ENCODE data around the gene ADCY7. TPM values are rescaled to one million over a fixed set of nuclear protein-coding genes. Genes with fewer than 3 reads are reported as not detected.
A peak's percentile ranks its signal among the peaks of the same experiment; 100 is the strongest.

The ADCY7 gene
- total and polyA plus RNA-seq, 9 donors = 10.2 to 78.9 (median 36.4) TPM

DNA sequence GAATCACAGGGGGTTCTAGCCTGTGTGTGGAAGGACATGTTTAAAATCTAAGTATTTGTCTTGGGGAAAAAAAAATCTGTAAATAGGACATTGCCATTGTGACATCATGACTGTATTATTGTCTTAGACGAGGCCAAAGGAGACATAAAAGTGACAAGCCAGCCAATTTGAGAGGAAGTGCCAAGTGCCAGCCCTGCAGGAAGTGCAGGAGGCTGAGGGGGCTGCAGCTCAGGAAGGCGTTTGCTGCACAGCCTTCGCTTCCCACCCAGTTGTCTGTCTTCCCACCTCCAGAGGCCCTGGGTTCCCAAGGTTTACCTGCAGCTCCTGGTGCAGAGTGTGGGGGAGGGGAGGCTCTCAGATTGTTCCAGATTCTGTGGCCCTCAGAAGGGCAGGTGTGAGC, 1.3 kb downstream of the ADCY7 start:
- Histone ChIP-seq H3K27ac (no peak overlapping the region), H3K4me3 (no peak overlapping the region), H3K4me1 (ENCODE audit: insufficient read depth) (peaks cover 7% of the 10 kb centered on the region), H3K27me3 (no peaks in the 10 kb centered on the region), H3K9me3 (no peaks in the 10 kb centered on the region), H3K36me3 (no peaks in the 10 kb centered on the region)
- intact Hi-C loops (cut with DNase I) = loop anchor here in 1 of 4 donors (10.0 kb wide), 1 partner anchor 47 kb away; no protein-coding TSS in a partner anchor
- no peak for DNase-seq
- TF ChIP-seq POLR2A (IDR thresholded peaks at IDR 0.05) (no peak), EP300 (IDR thresholded peaks at IDR 0.05) (no peak)
- TF ChIP-seq, protein P1, sequence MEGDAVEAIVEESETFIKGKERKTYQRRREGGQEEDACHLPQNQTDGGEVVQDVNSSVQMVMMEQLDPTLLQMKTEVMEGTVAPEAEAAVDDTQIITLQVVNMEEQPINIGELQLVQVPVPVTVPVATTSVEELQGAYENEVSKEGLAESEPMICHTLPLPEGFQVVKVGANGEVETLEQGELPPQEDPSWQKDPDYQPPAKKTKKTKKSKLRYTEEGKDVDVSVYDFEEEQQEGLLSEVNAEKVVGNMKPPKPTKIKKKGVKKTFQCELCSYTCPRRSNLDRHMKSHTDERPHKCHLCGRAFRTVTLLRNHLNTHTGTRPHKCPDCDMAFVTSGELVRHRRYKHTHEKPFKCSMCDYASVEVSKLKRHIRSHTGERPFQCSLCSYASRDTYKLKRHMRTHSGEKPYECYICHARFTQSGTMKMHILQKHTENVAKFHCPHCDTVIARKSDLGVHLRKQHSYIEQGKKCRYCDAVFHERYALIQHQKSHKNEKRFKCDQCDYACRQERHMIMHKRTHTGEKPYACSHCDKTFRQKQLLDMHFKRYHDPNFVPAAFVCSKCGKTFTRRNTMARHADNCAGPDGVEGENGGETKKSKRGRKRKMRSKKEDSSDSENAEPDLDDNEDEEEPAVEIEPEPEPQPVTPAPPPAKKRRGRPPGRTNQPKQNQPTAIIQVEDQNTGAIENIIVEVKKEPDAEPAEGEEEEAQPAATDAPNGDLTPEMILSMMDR (IDR thresholded peaks at IDR 0.05) = no peak
- 76 to 79% (median 79%) methylated on average over 3 of the region's 3 CpGs for WGBS, 3 donors

DNA sequence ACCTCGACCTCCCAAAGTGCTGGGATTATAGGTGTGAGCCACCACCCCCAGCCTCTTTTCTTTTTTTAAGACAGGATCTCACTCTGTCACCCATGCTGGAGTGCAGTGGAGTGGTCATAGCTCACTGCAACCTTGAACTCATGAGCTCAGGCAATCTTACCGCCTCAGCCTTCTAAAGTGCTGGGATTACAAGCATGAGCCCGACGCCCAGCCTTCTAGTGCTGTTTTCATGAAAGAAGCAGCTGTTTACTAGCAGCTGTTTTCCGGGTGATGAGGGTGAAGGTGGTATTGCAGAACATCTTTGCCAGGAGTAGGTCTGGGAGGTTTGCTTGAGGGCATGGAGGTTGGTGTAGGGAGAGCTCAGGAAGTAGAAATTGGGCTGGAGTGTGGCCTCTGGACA, 2.0 kb downstream of the ADCY7 start:
- H3K4me3 ChIP-seq = no peak overlapping the region
- DNase-seq = no peak
- H3K4me1 ChIP-seq (ENCODE audit: insufficient read depth) = peaks cover 7% of the 10 kb centered on the region
- no peak overlapping the region for H3K27ac ChIP-seq
- intact Hi-C loops (cut with DNase I) = loop anchor here in 1 of 4 donors (10.0 kb wide), 1 partner anchor 46 kb away; no protein-coding TSS in a partner anchor
- H3K27me3 ChIP-seq = no peaks in the 10 kb centered on the region
- no peaks in the 10 kb centered on the region for H3K36me3 ChIP-seq
- WGBS, 3 donors = 35 to 58% (median 53%) methylated on average over 5 of the region's 5 CpGs
- TF ChIP-seq EP300 (IDR thresholded peaks at IDR 0.05) = no peak
- TF ChIP-seq POLR2A (IDR thresholded peaks at IDR 0.05) = no peak
- TF ChIP-seq, protein P1 (IDR thresholded peaks at IDR 0.05) = no peak
- no peaks in the 10 kb centered on the region for H3K9me3 ChIP-seq

DNA sequence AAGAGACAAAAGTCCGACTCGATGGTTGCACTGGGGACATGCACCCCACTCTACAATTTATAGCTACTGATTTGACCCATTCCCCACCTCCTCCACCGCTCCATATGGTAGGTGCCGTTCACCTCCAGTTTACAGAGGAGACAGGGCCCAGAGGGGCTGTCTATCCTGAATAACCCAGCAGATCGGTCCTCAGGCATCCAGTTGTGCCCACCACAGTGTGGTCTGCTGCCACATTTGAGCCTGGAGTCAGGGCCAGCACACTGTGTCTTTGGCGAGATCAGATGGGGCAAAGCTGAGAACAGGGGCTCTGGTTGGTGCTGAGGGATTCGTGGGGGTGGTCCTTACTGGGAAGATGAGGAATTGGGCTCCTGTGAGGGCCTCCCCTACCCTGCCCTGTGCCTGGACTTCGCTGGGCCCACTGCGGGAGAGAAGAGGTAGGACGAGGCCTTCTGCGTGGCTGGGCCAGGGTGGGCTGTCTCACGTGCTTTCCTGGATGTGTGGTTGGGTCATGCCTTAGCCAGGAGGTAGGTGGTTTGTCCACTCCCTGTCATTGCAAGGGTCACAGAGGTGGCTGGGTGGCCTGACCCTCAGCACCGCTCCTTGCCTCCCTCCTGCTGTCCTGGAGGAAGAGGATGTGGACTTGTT, 2.8 kb downstream of the ADCY7 start:
- Histone ChIP-seq H3K4me1 (ENCODE audit: insufficient read depth) (peaks cover 7% of the 10 kb centered on the region), H3K36me3 (no peaks in the 10 kb centered on the region), H3K27me3 (no peaks in the 10 kb centered on the region), H3K27ac (no peak overlapping the region), H3K4me3 (no peak overlapping the region), H3K9me3 (no peaks in the 10 kb centered on the region)
- peak in 1 of 5 donors; percentile 30 for DNase-seq
- TF ChIP-seq POLR2A (IDR thresholded peaks at IDR 0.05) (no peak), EP300 (IDR thresholded peaks at IDR 0.05) (no peak)
- TF ChIP-seq, protein P1 (IDR thresholded peaks at IDR 0.05) = no peak
- 95 to 97% (median 97%) methylated on average over 13 of the region's 13 CpGs for WGBS, 3 donors
- intact Hi-C loops (cut with DNase I) = loop anchor here in 1 of 4 donors (10.0 kb wide), 1 partner anchor 46 kb away; no protein-coding TSS in a partner anchor

DNA sequence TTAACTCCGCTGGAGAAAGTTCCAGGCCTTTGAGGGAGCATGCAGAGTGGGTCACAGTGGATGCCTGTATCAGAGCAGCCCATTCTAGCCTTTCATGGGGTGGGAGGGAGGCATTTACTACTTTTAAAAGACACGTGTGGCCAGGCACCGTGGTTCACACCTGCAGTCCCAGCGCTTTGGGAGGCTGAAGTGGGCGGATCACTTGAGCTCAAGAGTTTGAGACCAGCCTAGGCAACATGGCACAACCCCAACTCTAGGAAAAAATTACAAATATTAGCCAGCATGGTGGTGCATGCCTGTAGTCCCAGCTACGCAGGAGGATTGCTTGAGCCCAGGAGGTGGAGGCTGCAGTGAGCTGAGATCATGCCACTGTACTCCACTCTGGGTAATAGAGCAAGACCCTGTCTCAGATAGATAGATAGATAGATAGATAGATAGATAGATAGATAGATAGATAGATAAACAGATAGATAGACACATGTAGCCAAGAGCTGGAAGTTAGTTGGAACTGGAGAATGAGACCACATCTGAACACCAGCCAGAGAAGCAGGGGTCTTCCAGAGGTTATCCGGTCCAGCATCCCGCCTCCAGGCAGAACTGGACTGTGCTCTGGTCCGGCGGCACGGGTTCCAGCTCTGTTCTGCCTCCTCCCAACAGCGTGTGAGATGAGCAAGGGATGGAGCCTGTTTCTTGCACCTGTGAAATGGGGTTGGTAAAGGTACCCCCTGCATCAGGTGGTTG, 3.6 kb downstream of the ADCY7 start:
- H3K36me3 ChIP-seq = no peaks in the 10 kb centered on the region
- H3K9me3 ChIP-seq = no peaks in the 10 kb centered on the region
- TF ChIP-seq EP300 (IDR thresholded peaks at IDR 0.05) (no peak), POLR2A (IDR thresholded peaks at IDR 0.05) (no peak)
- TF ChIP-seq, protein P1 (IDR thresholded peaks at IDR 0.05) = no peak
- H3K4me3 ChIP-seq = no peak overlapping the region
- no peak overlapping the region for H3K27ac ChIP-seq
- DNase-seq = peak in 1 of 5 donors; percentile 23
- H3K27me3 ChIP-seq = no peaks in the 10 kb centered on the region
- intact Hi-C loops (cut with DNase I) = loop anchor here in 1 of 4 donors (10.0 kb wide), 1 partner anchor 45 kb away; no protein-coding TSS in a partner anchor
- 84 to 91% (median 90%) methylated on average over 12 of the region's 12 CpGs for WGBS, 3 donors
- peaks cover 7% of the 10 kb centered on the region for H3K4me1 ChIP-seq (ENCODE audit: insufficient read depth)

All from ovary (tissue), 9 donors.